Keratinocyte (primary cell): ENCODE measurements around the gene INSC. TPM values are rescaled to one million over a fixed set of nuclear protein-coding genes. Genes with fewer than 3 reads are reported as not detected.

Experiments
- DNase-seq: peaks from one replicate; pipeline ENCODE4 v3.0.0-alpha.2; 2011; ENCODE audit warnings: low read depth, missing footprints, low spot score
- FAIRE-seq: peaks from 2 replicates; lab custom pipeline; 2011; peaks lifted over from hg19 to GRCh38; lab: Jason Lieb, UNC
- H2AFZ ChIP-seq: 2 replicates; pipeline ENCODE4 v1.6.0; 2012; ENCODE audit warnings: low read length, control low read depth, inconsistent platforms; ENCODE audit not compliant: control insufficient read depth
- H3K27ac ChIP-seq: 2 replicates; pipeline ENCODE4 v1.5.1; 2011; ENCODE audit warnings: low read length; ENCODE audit not compliant: control insufficient read depth, insufficient read depth
- H3K27me3 ChIP-seq: 3 replicates; pipeline ENCODE4 v1.6.0; 2011; ENCODE audit warnings: low read length; ENCODE audit not compliant: control insufficient read depth, insufficient read depth; ENCODE audit errors: extremely low read depth
- H3K36me3 ChIP-seq, 2 experiments: 2 replicates in 1 of 2; 3 replicates in 1 of 2; pipeline ENCODE4 v1.5.1; 2011; ENCODE audit warnings: low read length in 2 of 2, mild to moderate bottlenecking in 1 of 2; ENCODE audit not compliant: control insufficient read depth in 2 of 2, insufficient read depth in 2 of 2; ENCODE audit errors: extremely low read depth in 1 of 2
- H3K4me1 ChIP-seq: 3 replicates; pipeline ENCODE4 v1.5.1; 2011; ENCODE audit warnings: low read length; ENCODE audit not compliant: control insufficient read depth, insufficient read depth; ENCODE audit errors: extremely low read depth
- H3K4me2 ChIP-seq: 3 replicates; pipeline ENCODE4 v1.6.0; 2011; ENCODE audit warnings: low read depth, low read length; ENCODE audit not compliant: control insufficient read depth, insufficient read depth; ENCODE audit errors: extremely low read depth
- H3K4me3 ChIP-seq, 3 experiments: fragments of 200-600 bp in 1 of 3; sonication (generic) in 1 of 3; 2 replicates in 2 of 3; 3 replicates in 1 of 3; pipeline ENCODE4 v1.5.1; 2011 to 2016; ENCODE audit warnings: low read length in 3 of 3, mild to moderate bottlenecking in 3 of 3, control low read depth in 2 of 3, inconsistent platforms in 1 of 3, low read depth in 1 of 3, mixed read lengths in 1 of 3, mixed run types in 1 of 3, moderate library complexity in 1 of 3; ENCODE audit not compliant: control insufficient read depth in 2 of 3, insufficient read depth in 2 of 3; ENCODE audit errors: extremely low read depth in 1 of 3
- H3K79me2 ChIP-seq: 2 replicates; pipeline ENCODE4 v1.6.0; 2012; ENCODE audit warnings: low read length; ENCODE audit not compliant: control insufficient read depth, insufficient read depth
- H3K9ac ChIP-seq: 3 replicates; pipeline ENCODE4 v1.6.0; 2011; ENCODE audit warnings: low read length; ENCODE audit not compliant: control insufficient read depth, insufficient read depth; ENCODE audit errors: extremely low read depth
- H3K9me1 ChIP-seq: 3 replicates; pipeline ENCODE4 v1.6.0; 2011; ENCODE audit warnings: low read length; ENCODE audit not compliant: control insufficient read depth, insufficient read depth; ENCODE audit errors: extremely low read depth
- H3K9me3 ChIP-seq: 2 replicates; pipeline ENCODE4 v1.5.1; 2012; ENCODE audit warnings: low read depth, low read length; ENCODE audit not compliant: control insufficient read depth
- H4K20me1 ChIP-seq: 3 replicates; pipeline ENCODE4 v1.6.0; 2011; ENCODE audit warnings: low read length; ENCODE audit not compliant: control insufficient read depth, insufficient read depth; ENCODE audit errors: extremely low read depth
- CTCF ChIP-seq, 3 experiments: IDR thresholded peaks in 1 of 3; conservative IDR thresholded peaks in 1 of 3; optimal IDR thresholded peaks in 1 of 3; 2 replicates in 2 of 3; 3 replicates in 1 of 3; pipeline versions ENCODE3 to v1.5.1; 2011; ENCODE audit warnings: low read length in 3 of 3, mild to moderate bottlenecking in 3 of 3, moderate library complexity in 2 of 3, control low read depth in 1 of 3, inconsistent platforms in 1 of 3; ENCODE audit not compliant: insufficient read depth in 2 of 3; ENCODE audit errors: extremely low read depth in 1 of 3
- EZH2 ChIP-seq: IDR thresholded peaks from one replicate; pipeline ENCODE4 v1.6.1; 2012; ENCODE audit warnings: inconsistent platforms, mild to moderate bottlenecking, low read length, moderate library complexity
- dilution Hi-C: fragments of 300-500 bp; cut with MboI; formaldehyde crosslinking; loops from one replicate; pipeline ENCODE4 v1.7.0; 2020; ENCODE audit warnings: low sequenced_read_pairs; ENCODE audit not compliant: extremely low pct_ligation_motif_present
- polyA plus RNA-seq, 5 experiments: library from polyadenylated mRNA; depleted of rRNA in 3 of 5; stranded (reverse) in 3 of 5; stranded (forward) in 1 of 5; unstranded in 1 of 5; fragments of >200 nt; gene quantifications; 1 replicate in 1 of 5; 2 replicates in 3 of 5; 3 replicates in 1 of 5; pipeline versions ENCODE4 v1.2.1 to v1.2.3, GENCODE V29; 2011 to 2012; ENCODE audit warnings: missing spikeins in 2 of 5, low read depth in 1 of 5, low replicate concordance in 1 of 5

The INSC gene
- polyA plus RNA-seq, 1 donor (not counting 4 experiments of a cell fraction or from before 2014, with no cell fraction given), result 0.13 TPM

GRCh38 chr11:15286465-15286864 is 171.7 kb downstream of the INSC start:
- DNase-seq, result no peak
- dilution Hi-C loops, result no loop called here

GRCh38 chr11:15288863-15289262 is 174.1 kb downstream of the INSC start:
- Histone ChIP-seq H3K27ac (no peak overlapping the region), H3K9me3 (no peaks in the 10 kb centered on the region), H3K9ac (no peak overlapping the region), H3K4me2 (no peak overlapping the region), H3K79me2 (no peaks in the 10 kb centered on the region), H3K36me3 (no peaks in the 10 kb centered on the region), H3K4me1 (no peaks in the 10 kb centered on the region), H3K27me3 (no peaks in the 10 kb centered on the region), H3K9me1 (no peaks in the 10 kb centered on the region), H4K20me1 (no peaks in the 10 kb centered on the region), H2AFZ (no peak overlapping the region), H3K4me3 (no peak overlapping the region)
- DNase-seq, result no peak
- no peak for FAIRE-seq
- dilution Hi-C loops, result no loop called here
- TF ChIP-seq EZH2 (no peak), CTCF (optimal IDR thresholded peaks at IDR 0.05 in 1 of 3, IDR thresholded peaks at IDR 0.05 in 1 of 3, conservative IDR thresholded peaks at IDR 0.05 in 1 of 3; ENCODE audit: extremely low read depth in 1 of 3, insufficient read depth in 2 of 3, low read length in 3 of 3) (no peak)

More at GRCh38 chr11:15286465-15286864, 171.7 kb downstream of the INSC start:
- Histone ChIP-seq H3K4me1 (no peaks in the 10 kb centered on the region), H2AFZ (no peak overlapping the region), H3K9ac (no peak overlapping the region), H3K36me3 (no peaks in the 10 kb centered on the region), H3K9me3 (no peaks in the 10 kb centered on the region), H3K27me3 (no peaks in the 10 kb centered on the region), H3K4me2 (no peak overlapping the region), H3K27ac (no peak overlapping the region), H3K9me1 (no peaks in the 10 kb centered on the region), H3K79me2 (no peaks in the 10 kb centered on the region), H4K20me1 (no peaks in the 10 kb centered on the region), H3K4me3 (no peak overlapping the region)
- FAIRE-seq, result no peak
- TF ChIP-seq EZH2, result no peak

- Histone ChIP-seq H3K4me1 (no peaks in the 10 kb centered on the region), H3K4me2 (no peak overlapping the region), H3K27me3 (no peaks in the 10 kb centered on the region), H2AFZ (no peak overlapping the region), H3K79me2 (no peaks in the 10 kb centered on the region), H3K9me1 (no peaks in the 10 kb centered on the region), H3K4me3 (no peak overlapping the region), H3K36me3 (no peaks in the 10 kb centered on the region), H3K27ac (no peak overlapping the region), H3K9ac (no peak overlapping the region), H4K20me1 (no peaks in the 10 kb centered on the region), H3K9me3 (no peaks in the 10 kb centered on the region)
- FAIRE-seq (no peak), DNase-seq (no peak)
- dilution Hi-C loops, result no loop called here
- TF ChIP-seq CTCF (optimal IDR thresholded peaks at IDR 0.05 in 1 of 3, IDR thresholded peaks at IDR 0.05 in 1 of 3, conservative IDR thresholded peaks at IDR 0.05 in 1 of 3; ENCODE audit: extremely low read depth in 1 of 3, insufficient read depth in 2 of 3, low read length in 3 of 3) (no peak), EZH2 (no peak)
Observed at GRCh38 chr11:15289723-15290122, 175.0 kb downstream of the INSC start.
